NCI-H1417 (cell line): ENCODE data around the gene APOBEC3H.

Experiments used
- DNase-seq, 3 experiments: peaks; one replicate each; lab custom pipeline; 2025; lab: John Stamatoyannopoulos, UW

The APOBEC3H gene

GRCh38 chr22:39110631-39111561 is 13.9 kb downstream of the APOBEC3H start:
- peak in 1 of 3 experiments; percentile 32 for DNase-seq

- no peak for DNase-seq
Observed at GRCh38 chr22:39114112-39114511, 17.1 kb downstream of the APOBEC3H start.

- DNase-seq = no peak
Observed at GRCh38 chr22:39115570-39115969, 18.5 kb downstream of the APOBEC3H start.

- DNase-seq = no peak
Observed at GRCh38 chr22:39115977-39116621, 19.1 kb downstream of the APOBEC3H start.

GRCh38 chr22:39117585-39118191 is 20.6 kb downstream of the APOBEC3H start:
- peak in 2 of 3 experiments; percentile 39 to 64 for DNase-seq

- no peak for DNase-seq
Observed at GRCh38 chr22:39120983-39121382, 23.9 kb downstream of the APOBEC3H start.

GRCh38 chr22:39122772-39123470 is 25.9 kb downstream of the APOBEC3H start:
- DNase-seq = no peak

- no peak for DNase-seq
Observed at GRCh38 chr22:39123751-39124581, 26.9 kb downstream of the APOBEC3H start.

GRCh38 chr22:39125622-39126021 is 28.6 kb downstream of the APOBEC3H start:
- peak in 1 of 3 experiments; percentile 30 for DNase-seq

- no peak for DNase-seq
Observed at GRCh38 chr22:39128508-39128907, 31.5 kb downstream of the APOBEC3H start.

- no peak for DNase-seq
Observed at GRCh38 chr22:39129081-39129480, 32.0 kb downstream of the APOBEC3H start.

GRCh38 chr22:39129746-39130145 is 32.7 kb downstream of the APOBEC3H start:
- DNase-seq = no peak

- no peak for DNase-seq
Observed at GRCh38 chr22:39130152-39130704, 33.2 kb downstream of the APOBEC3H start.

GRCh38 chr22:39130892-39131855 is 34.1 kb downstream of the APOBEC3H start:
- DNase-seq = no peak

- no peak for DNase-seq
Observed at GRCh38 chr22:39132281-39132680, 35.2 kb downstream of the APOBEC3H start.

GRCh38 chr22:39132871-39133524 is 36.0 kb downstream of the APOBEC3H start:
- DNase-seq = no peak

- no peak for DNase-seq
Observed at GRCh38 chr22:39133871-39134270, 36.8 kb downstream of the APOBEC3H start.

- DNase-seq = no peak
Observed at GRCh38 chr22:39134366-39135091, 37.5 kb downstream of the APOBEC3H start.
